ENCODE measurements around the gene TNPO2.

Gene TNPO2

GRCh38 chr19:12766051-12766521, 42.4 kb upstream of the TNPO2 start:
- no peak for DNase-seq (ENCODE audit: low read depth)
- TF ChIP-seq, protein P1, sequence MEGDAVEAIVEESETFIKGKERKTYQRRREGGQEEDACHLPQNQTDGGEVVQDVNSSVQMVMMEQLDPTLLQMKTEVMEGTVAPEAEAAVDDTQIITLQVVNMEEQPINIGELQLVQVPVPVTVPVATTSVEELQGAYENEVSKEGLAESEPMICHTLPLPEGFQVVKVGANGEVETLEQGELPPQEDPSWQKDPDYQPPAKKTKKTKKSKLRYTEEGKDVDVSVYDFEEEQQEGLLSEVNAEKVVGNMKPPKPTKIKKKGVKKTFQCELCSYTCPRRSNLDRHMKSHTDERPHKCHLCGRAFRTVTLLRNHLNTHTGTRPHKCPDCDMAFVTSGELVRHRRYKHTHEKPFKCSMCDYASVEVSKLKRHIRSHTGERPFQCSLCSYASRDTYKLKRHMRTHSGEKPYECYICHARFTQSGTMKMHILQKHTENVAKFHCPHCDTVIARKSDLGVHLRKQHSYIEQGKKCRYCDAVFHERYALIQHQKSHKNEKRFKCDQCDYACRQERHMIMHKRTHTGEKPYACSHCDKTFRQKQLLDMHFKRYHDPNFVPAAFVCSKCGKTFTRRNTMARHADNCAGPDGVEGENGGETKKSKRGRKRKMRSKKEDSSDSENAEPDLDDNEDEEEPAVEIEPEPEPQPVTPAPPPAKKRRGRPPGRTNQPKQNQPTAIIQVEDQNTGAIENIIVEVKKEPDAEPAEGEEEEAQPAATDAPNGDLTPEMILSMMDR (IDR thresholded peaks at IDR 0.05; ENCODE audit: control insufficient read depth, extremely low read depth, insufficient read depth) = peak; percentile 75
- peak overlapping the region; percentile 30 for H3K4me3 ChIP-seq (ENCODE audit: low read depth, low read length)

- no peak for DNase-seq (ENCODE audit: low read depth)
- TF ChIP-seq, protein P1 (IDR thresholded peaks at IDR 0.05; ENCODE audit: control insufficient read depth, extremely low read depth, insufficient read depth) = no peak
- no peak overlapping the region for H3K4me3 ChIP-seq (ENCODE audit: low read depth, low read length)
Observed at GRCh38 chr19:12764698-12765097, 41.0 kb upstream of the TNPO2 start.

GRCh38 chr19:12763100-12763499, 39.4 kb upstream of the TNPO2 start:
- no peak for DNase-seq (ENCODE audit: low read depth)
- no peak overlapping the region for H3K4me3 ChIP-seq (ENCODE audit: low read depth, low read length)
- TF ChIP-seq, protein P1 (IDR thresholded peaks at IDR 0.05; ENCODE audit: control insufficient read depth, extremely low read depth, insufficient read depth) = no peak

GRCh38 chr19:12759686-12760085, 36.0 kb upstream of the TNPO2 start:
- TF ChIP-seq, protein P1 (IDR thresholded peaks at IDR 0.05; ENCODE audit: control insufficient read depth, extremely low read depth, insufficient read depth) = no peak
- H3K4me3 ChIP-seq (ENCODE audit: low read depth, low read length) = no peak overlapping the region
- DNase-seq (ENCODE audit: low read depth) = no peak

DNA sequence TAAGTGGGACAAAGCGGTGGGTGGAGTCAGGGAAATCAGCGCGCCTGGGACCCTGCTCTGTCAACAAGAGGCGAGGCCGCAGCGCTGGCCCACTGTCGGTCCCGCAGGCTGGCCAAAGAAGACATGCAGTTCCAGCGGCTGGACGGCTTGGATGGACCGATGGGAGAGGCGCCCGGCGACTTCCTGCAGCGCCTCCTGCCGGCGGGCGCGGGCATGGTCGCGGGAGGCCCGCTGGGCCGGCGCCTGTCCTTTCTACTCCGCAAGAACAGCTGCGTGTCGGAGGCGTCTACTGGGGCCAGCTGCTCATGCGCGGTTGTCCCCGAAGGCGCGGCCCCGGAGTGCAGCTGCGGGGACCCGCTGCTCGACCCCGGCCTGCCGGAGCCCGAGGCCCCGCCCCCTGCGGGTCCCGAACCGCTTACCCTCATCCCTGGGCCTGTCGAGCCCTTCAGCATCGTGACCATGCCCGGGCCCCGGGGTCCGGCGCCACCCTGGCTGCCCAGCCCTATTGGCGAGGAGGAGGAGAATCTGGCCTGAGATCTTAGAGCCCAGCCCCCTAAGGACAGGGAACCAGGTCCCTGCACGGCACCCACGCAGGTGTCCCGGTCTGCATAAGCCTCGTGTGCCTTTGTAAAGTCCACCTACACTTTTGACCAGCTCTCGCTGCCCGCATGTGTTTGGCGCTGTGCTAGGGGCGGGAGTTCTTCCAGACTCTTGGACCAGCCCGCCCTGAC, 34.0 kb upstream of the TNPO2 start:
- TF ChIP-seq, protein P1 (IDR thresholded peaks at IDR 0.05; ENCODE audit: control insufficient read depth, extremely low read depth, insufficient read depth) = peak; percentile 88
- peak; percentile 23 for DNase-seq (ENCODE audit: low read depth)
- 0 out of 2 replicates have a peak overlapping the region, but pooled peaks have one; percentile 18 for H3K4me3 ChIP-seq (ENCODE audit: low read depth, low read length)

DNA sequence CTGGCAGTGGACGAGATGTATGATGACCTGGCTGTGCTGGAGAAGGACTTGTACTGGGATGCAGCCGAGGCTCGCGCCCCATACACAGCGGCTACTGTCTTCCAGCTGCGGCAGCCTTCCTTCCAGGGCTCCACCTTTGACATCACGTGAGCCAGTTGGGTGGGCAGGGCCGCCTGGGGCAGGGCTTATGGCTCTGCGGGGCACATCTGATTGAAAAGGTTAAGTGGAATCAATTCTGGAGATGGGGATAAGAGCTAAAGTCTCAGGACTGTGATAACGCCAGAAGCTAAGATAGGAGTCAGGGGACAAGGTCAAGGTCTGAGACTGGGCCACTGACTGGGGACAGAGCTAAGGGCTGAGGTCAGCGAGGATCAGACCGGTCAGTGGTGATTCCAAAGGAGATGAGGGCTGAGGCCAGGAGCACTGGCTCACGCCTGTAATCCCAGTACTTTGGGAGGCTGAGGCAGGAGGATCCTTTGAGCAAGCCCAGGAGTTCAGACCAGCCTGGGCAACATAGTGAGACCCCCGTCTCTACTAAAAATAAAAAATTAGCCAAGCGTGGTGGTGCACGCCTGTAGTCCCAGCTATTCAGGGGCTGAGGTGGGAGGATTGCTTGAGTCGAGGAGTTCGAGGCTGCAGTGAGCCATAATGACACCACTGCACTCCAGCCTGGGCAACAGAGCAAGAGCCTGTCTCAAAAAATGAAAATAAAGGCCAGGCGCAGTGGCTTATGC, 32.6 kb upstream of the TNPO2 start:
- no peak for DNase-seq (ENCODE audit: low read depth)
- H3K4me3 ChIP-seq (ENCODE audit: low read depth, low read length) = no peak overlapping the region
- TF ChIP-seq, protein P1 (IDR thresholded peaks at IDR 0.05; ENCODE audit: control insufficient read depth, extremely low read depth, insufficient read depth) = no peak

All from LNCaP clone FGC (cell line).